ENCODE data around the gene STXBP6. TPM values are rescaled to one million over a fixed set of nuclear protein-coding genes. Genes with fewer than 3 reads are reported as not detected.

STXBP6 gene
- total RNA-seq, 1 experiment from 2014 or later, result 6.4 TPM

- H3K27ac Mint-ChIP-seq (ENCODE audit: unreplicated experiment), result no peak overlapping the region
- peaks cover 21% of the 10 kb centered on the region for H3K36me3 Mint-ChIP-seq (ENCODE audit: insufficient read depth, unreplicated experiment)
- CTCF ChIA-PET, result no interaction called here
- TF ChIP-seq CTCF (IDR thresholded peaks at IDR 0.05; ENCODE audit: unreplicated experiment), result no peak
- intact Hi-C loops (cut with micrococcal nuclease; ENCODE audit: unreplicated experiment), result loop anchor here (5.0 kb wide), 2 partner anchors 74 to 246 kb away; no protein-coding TSS in a partner anchor
- H3K4me1 Mint-ChIP-seq (ENCODE audit: low read depth, unreplicated experiment), result peaks cover 8% of the 10 kb centered on the region
- no peak overlapping the region for H3K4me3 Mint-ChIP-seq (ENCODE audit: low read depth, unreplicated experiment)
- H3K9me3 Mint-ChIP-seq (ENCODE audit: low read depth, unreplicated experiment), result no peaks in the 10 kb centered on the region
- no peak for DNase-seq
- no peaks in the 10 kb centered on the region for H3K27me3 Mint-ChIP-seq (ENCODE audit: unreplicated experiment)
- no TSS peak for BruUV-seq (replicated peaks)
These were observed 3.0 kb upstream of the STXBP6 start for GRCh38 chr14:25052921-25053320.

GRCh38 chr14:25052385-25052784 lies 2.4 kb upstream of the STXBP6 start:
- BruUV-seq (replicated peaks), result no TSS peak
- no peak overlapping the region for H3K4me3 Mint-ChIP-seq (ENCODE audit: low read depth, unreplicated experiment)
- intact Hi-C loops (cut with micrococcal nuclease; ENCODE audit: unreplicated experiment), result loop anchor here (5.0 kb wide), 2 partner anchors 75 to 245 kb away; no protein-coding TSS in a partner anchor
- H3K36me3 Mint-ChIP-seq (ENCODE audit: insufficient read depth, unreplicated experiment), result peaks cover 21% of the 10 kb centered on the region
- peaks cover 8% of the 10 kb centered on the region for H3K4me1 Mint-ChIP-seq (ENCODE audit: low read depth, unreplicated experiment)
- H3K27me3 Mint-ChIP-seq (ENCODE audit: unreplicated experiment), result no peaks in the 10 kb centered on the region
- H3K27ac Mint-ChIP-seq (ENCODE audit: unreplicated experiment), result no peak overlapping the region
- DNase-seq, result no peak
- H3K9me3 Mint-ChIP-seq (ENCODE audit: low read depth, unreplicated experiment), result no peaks in the 10 kb centered on the region
- TF ChIP-seq CTCF (IDR thresholded peaks at IDR 0.05; ENCODE audit: unreplicated experiment), result no peak
- CTCF ChIA-PET, result no interaction called here

GRCh38 chr14:25050269-25051150 lies 563 bp upstream of the STXBP6 start:
- no peaks in the 10 kb centered on the region for H3K9me3 Mint-ChIP-seq (ENCODE audit: low read depth, unreplicated experiment)
- intact Hi-C loops (cut with micrococcal nuclease; ENCODE audit: unreplicated experiment), result loop anchor here (5.0 kb wide), 2 partner anchors 77 to 243 kb away; no protein-coding TSS in a partner anchor
- peaks cover 21% of the 10 kb centered on the region for H3K36me3 Mint-ChIP-seq (ENCODE audit: insufficient read depth, unreplicated experiment)
- peak; percentile 6 for DNase-seq
- H3K4me3 Mint-ChIP-seq (ENCODE audit: low read depth, unreplicated experiment), result peak overlapping the region; percentile 75
- peaks cover 8% of the 10 kb centered on the region for H3K4me1 Mint-ChIP-seq (ENCODE audit: low read depth, unreplicated experiment)
- H3K27ac Mint-ChIP-seq (ENCODE audit: unreplicated experiment), result peak overlapping the region; percentile 34
- TF ChIP-seq CTCF (IDR thresholded peaks at IDR 0.05; ENCODE audit: unreplicated experiment), result no peak
- CTCF ChIA-PET, result interaction anchor here (1.6 kb wide), 1 partner anchor 82 kb away, joined by 3 read pairs; no protein-coding TSS in a partner anchor
- no TSS peak for BruUV-seq (replicated peaks)
- H3K27me3 Mint-ChIP-seq (ENCODE audit: unreplicated experiment), result no peaks in the 10 kb centered on the region

- no peak for DNase-seq
- intact Hi-C loops (cut with micrococcal nuclease; ENCODE audit: unreplicated experiment), result no loop called here
- CTCF ChIA-PET, result interaction anchor here (1.6 kb wide), 1 partner anchor 83 kb away, joined by 3 read pairs; no protein-coding TSS in a partner anchor
- TF ChIP-seq CTCF (IDR thresholded peaks at IDR 0.05; ENCODE audit: unreplicated experiment), result no peak
- BruUV-seq (replicated peaks), result no TSS peak
- Mint-ChIP-seq H3K36me3 (ENCODE audit: insufficient read depth, unreplicated experiment) (peaks cover 21% of the 10 kb centered on the region), H3K9me3 (ENCODE audit: low read depth, unreplicated experiment) (no peaks in the 10 kb centered on the region), H3K4me3 (ENCODE audit: low read depth, unreplicated experiment) (peak overlapping the region; percentile 75), H3K4me1 (ENCODE audit: low read depth, unreplicated experiment) (peaks cover 8% of the 10 kb centered on the region), H3K27ac (ENCODE audit: unreplicated experiment) (no peak overlapping the region), H3K27me3 (ENCODE audit: unreplicated experiment) (no peaks in the 10 kb centered on the region)
These were observed 817 bp downstream of the STXBP6 start for GRCh38 chr14:25049093-25049567.

Measured in Calu3 (cell line).